ENCODE data around the gene CHM. TPM values are rescaled to one million over a fixed set of nuclear protein-coding genes. Genes with fewer than 3 reads are reported as not detected.

Gene CHM
- polyA plus RNA-seq, 3 donors, result 6.0 to 7.7 (median 6.6) TPM

DNA sequence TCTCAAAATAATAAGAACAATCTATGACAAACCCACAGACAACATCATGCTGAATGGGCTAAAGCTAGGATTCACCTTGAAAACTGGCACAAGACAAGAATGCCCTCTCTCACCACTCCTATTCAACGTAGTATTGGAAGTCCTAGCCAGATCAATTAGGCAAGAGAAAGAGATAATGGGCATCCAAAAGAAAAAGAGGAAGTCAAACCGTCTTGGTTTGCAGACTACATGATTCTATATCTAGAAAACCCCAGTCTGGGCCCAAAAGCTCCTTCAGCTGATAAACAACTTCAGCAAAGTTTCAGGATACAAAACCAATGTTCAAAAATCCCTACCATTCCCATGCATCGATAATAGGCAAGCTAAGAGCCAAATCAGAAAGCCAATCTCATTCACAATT lies 59.0 kb downstream of the CHM start:
- H4K20me1 ChIP-seq (ENCODE audit: insufficient read depth, low read length), result peaks cover 12% of the 10 kb centered on the region
- H3K9me3 ChIP-seq (replicated peaks in 1 of 2; ENCODE audit: control insufficient read depth in 1 of 2, insufficient read depth in 1 of 2, low read length in 2 of 2), result no peaks in the 10 kb centered on the region
- no peaks in the 10 kb centered on the region for H3K27me3 Mint-ChIP-seq (ENCODE audit: low read depth in 3 of 3)
- peaks cover 0 to 8% of the 10 kb centered on the region in 2 donors for H3K36me3 ChIP-seq (replicated peaks in 1 of 2; ENCODE audit: control insufficient read depth in 1 of 2, insufficient read depth in 2 of 2, low read length in 2 of 2)
- intact Hi-C loops (cut with micrococcal nuclease), result no loop called here
- no peak overlapping the region for H3K27ac Mint-ChIP-seq
- no peak for DNase-seq
- H3K27ac ChIP-seq (ENCODE audit: low read depth in 1 of 2, low read length in 2 of 2), result no peak overlapping the region
- TF ChIP-seq, protein P1, sequence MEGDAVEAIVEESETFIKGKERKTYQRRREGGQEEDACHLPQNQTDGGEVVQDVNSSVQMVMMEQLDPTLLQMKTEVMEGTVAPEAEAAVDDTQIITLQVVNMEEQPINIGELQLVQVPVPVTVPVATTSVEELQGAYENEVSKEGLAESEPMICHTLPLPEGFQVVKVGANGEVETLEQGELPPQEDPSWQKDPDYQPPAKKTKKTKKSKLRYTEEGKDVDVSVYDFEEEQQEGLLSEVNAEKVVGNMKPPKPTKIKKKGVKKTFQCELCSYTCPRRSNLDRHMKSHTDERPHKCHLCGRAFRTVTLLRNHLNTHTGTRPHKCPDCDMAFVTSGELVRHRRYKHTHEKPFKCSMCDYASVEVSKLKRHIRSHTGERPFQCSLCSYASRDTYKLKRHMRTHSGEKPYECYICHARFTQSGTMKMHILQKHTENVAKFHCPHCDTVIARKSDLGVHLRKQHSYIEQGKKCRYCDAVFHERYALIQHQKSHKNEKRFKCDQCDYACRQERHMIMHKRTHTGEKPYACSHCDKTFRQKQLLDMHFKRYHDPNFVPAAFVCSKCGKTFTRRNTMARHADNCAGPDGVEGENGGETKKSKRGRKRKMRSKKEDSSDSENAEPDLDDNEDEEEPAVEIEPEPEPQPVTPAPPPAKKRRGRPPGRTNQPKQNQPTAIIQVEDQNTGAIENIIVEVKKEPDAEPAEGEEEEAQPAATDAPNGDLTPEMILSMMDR (IDR thresholded peaks at IDR 0.05), result no peak
- peaks cover 5% of the 10 kb centered on the region for H3K4me1 Mint-ChIP-seq
- no peak overlapping the region for H3K4me3 Mint-ChIP-seq
- H3K9ac ChIP-seq (ENCODE audit: insufficient read depth, low read length, poor library complexity, severe bottlenecking), result no peak overlapping the region
- no peak overlapping the region for H2AFZ ChIP-seq (ENCODE audit: insufficient read depth, low read depth, low read length, poor library complexity, severe bottlenecking)
- H3K27me3 ChIP-seq (ENCODE audit: control insufficient read depth in 2 of 2, insufficient read depth in 2 of 2, low read length in 2 of 2), result no peaks in the 10 kb centered on the region
- peaks cover 0 to 4% (median 0%) of the 10 kb centered on the region in 7 donors for H3K9me3 Mint-ChIP-seq
- peaks cover 16% of the 10 kb centered on the region for H3K79me2 ChIP-seq (ENCODE audit: insufficient read depth, low read length)
- no peak overlapping the region for H3K4me2 ChIP-seq (replicated peaks; ENCODE audit: extremely low read depth, low read length, poor library complexity, severe bottlenecking)
- H3K4me3 ChIP-seq (replicated peaks in 1 of 3; ENCODE audit: low read depth in 2 of 3, low read length in 3 of 3), result no peak overlapping the region
- H3K36me3 Mint-ChIP-seq, result peaks cover 6 to 11% of the 10 kb centered on the region in 2 donors
- no peaks in the 10 kb centered on the region for H3K4me1 ChIP-seq (ENCODE audit: control insufficient read depth in 1 of 2, insufficient read depth in 2 of 2, low read length in 2 of 2)
- WGBS (ENCODE audit: insufficient coverage), result no CpG with 5 or more reads among the region's 3 CpGs

DNA sequence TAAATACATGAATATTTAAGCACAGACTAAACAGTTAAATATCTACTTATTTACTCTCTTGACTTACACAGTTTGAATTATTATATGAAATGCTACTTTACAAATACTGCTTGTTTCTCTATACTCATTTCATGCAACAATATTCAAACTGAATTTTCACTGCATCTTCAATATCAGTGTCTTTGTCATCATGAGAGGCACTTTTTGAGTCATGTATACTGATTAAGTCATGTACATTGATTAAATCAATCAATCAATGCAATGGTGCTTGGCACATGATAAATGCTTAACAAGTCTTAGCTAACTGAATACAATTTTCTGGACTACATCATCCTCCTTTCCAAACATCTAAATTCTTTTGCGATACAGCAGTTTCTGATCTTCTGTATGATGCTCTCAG lies 67.1 kb downstream of the CHM start:
- Histone ChIP-seq H3K9me3 (replicated peaks in 1 of 2; ENCODE audit: control insufficient read depth in 1 of 2, insufficient read depth in 1 of 2, low read length in 2 of 2) (no peaks in the 10 kb centered on the region), H3K36me3 (replicated peaks in 1 of 2; ENCODE audit: control insufficient read depth in 1 of 2, insufficient read depth in 2 of 2, low read length in 2 of 2) (peaks cover 9 to 31% of the 10 kb centered on the region in 2 donors), H3K4me1 (ENCODE audit: control insufficient read depth in 1 of 2, insufficient read depth in 2 of 2, low read length in 2 of 2) (no peaks in the 10 kb centered on the region), H3K9ac (ENCODE audit: insufficient read depth, low read length, poor library complexity, severe bottlenecking) (no peak overlapping the region), H2AFZ (ENCODE audit: insufficient read depth, low read depth, low read length, poor library complexity, severe bottlenecking) (no peak overlapping the region), H3K79me2 (ENCODE audit: insufficient read depth, low read length) (no peaks in the 10 kb centered on the region), H3K4me2 (replicated peaks; ENCODE audit: extremely low read depth, low read length, poor library complexity, severe bottlenecking) (no peak overlapping the region), H3K4me3 (replicated peaks in 1 of 3; ENCODE audit: low read depth in 2 of 3, low read length in 3 of 3) (no peak overlapping the region), H3K27ac (ENCODE audit: low read depth in 1 of 2, low read length in 2 of 2) (no peak overlapping the region), H4K20me1 (ENCODE audit: insufficient read depth, low read length) (no peaks in the 10 kb centered on the region), H3K27me3 (ENCODE audit: control insufficient read depth in 2 of 2, insufficient read depth in 2 of 2, low read length in 2 of 2) (no peaks in the 10 kb centered on the region)
- DNase-seq, result no peak
- intact Hi-C loops (cut with micrococcal nuclease), result no loop called here
- Mint-ChIP-seq H3K36me3 (peaks cover 19 to 30% of the 10 kb centered on the region in 2 donors), H3K27me3 (ENCODE audit: low read depth in 3 of 3) (no peaks in the 10 kb centered on the region), H3K9me3 (peaks cover 0 to 8% (median under 1%) of the 10 kb centered on the region in 7 donors), H3K4me1 (no peaks in the 10 kb centered on the region), H3K27ac (no peak overlapping the region), H3K4me3 (no peak overlapping the region)
- TF ChIP-seq, protein P1 (IDR thresholded peaks at IDR 0.05), result no peak
- no CpG with 5 or more reads among the region's 1 CpG for WGBS (ENCODE audit: insufficient coverage)

Data from CD14-positive monocyte (primary cell).